WTC11 (cell line): ENCODE results near the gene CEP85. TPM values are rescaled to one million over a fixed set of nuclear protein-coding genes. Genes with fewer than 3 reads are reported as not detected.

Source experiments
- ATAC-seq: fragments of 200-7000 bp; cut with Tn5 transposase; 2 replicates; pipeline ENCODE4 v1.10.0; 2021; ENCODE audit warnings: mild to moderate bottlenecking, moderate library complexity
- CTCF ChIA-PET: fragments of 300-600 bp; sonication (Branson Sonifier 250); formaldehyde crosslinking; loops from one replicate; lab custom pipeline; 2021; ENCODE audit warnings: antibody characterized with exemption; lab: Charles Lee
- POLR2A ChIA-PET: fragments of 350-600 bp; sonication (Branson Sonifier 250); formaldehyde crosslinking; loops from one replicate; lab custom pipeline; 2021; ENCODE audit warnings: antibody characterized with exemption; lab: Charles Lee
- DNase-seq: peaks from one replicate; pipeline ENCODE4 v3.0.0; 2021; ENCODE audit warnings: low spot score
- H3K27ac Mint-ChIP-seq: 2 replicates; pipeline ENCODE4 v1.8.0; 2021; ENCODE audit warnings: mixed read lengths
- H3K27me3 Mint-ChIP-seq: 2 replicates; pipeline ENCODE4 v1.8.0; 2021; ENCODE audit warnings: low read depth, mild to moderate bottlenecking, moderate library complexity, mixed read lengths
- H3K36me3 Mint-ChIP-seq: 2 replicates; pipeline ENCODE4 v1.8.0; 2021; ENCODE audit warnings: mixed read lengths
- H3K4me1 Mint-ChIP-seq: 2 replicates; pipeline ENCODE4 v1.8.0; 2022; ENCODE audit warnings: mixed read lengths
- H3K4me3 Mint-ChIP-seq: 2 replicates; pipeline ENCODE4 v1.8.0; 2021; ENCODE audit warnings: mild to moderate bottlenecking, moderate library complexity, mixed read lengths
- H3K9me3 Mint-ChIP-seq: 2 replicates; pipeline ENCODE4 v1.8.0; 2021; ENCODE audit warnings: mixed read lengths
- CBFB ChIP-seq: sonication (generic); formaldehyde crosslinking; IDR thresholded peaks from 2 replicates; pipeline ENCODE4 v1.8.1; 2022; ENCODE audit warnings: mild to moderate bottlenecking, low read depth, missing genetic modification reagents
- E2F5 ChIP-seq: sonication (generic); formaldehyde crosslinking; IDR thresholded peaks from 2 replicates; pipeline ENCODE4 v1.8.1; 2022; ENCODE audit warnings: mild to moderate bottlenecking, moderate library complexity, missing genetic modification reagents
- FOXJ3 ChIP-seq: sonication (generic); formaldehyde crosslinking; IDR thresholded peaks from 2 replicates; pipeline ENCODE4 v1.9.0; 2021; ENCODE audit warnings: missing genetic modification reagents, mild to moderate bottlenecking, borderline replicate concordance
- GRHL2 ChIP-seq: fragments of 250-450 bp; sonication (Bioruptor Pico); IDR thresholded peaks from 2 replicates; pipeline ENCODE4 v1.8.0; 2022; ENCODE audit warnings: mild to moderate bottlenecking, moderate library complexity; ENCODE audit not compliant: insufficient replicate concordance, severe bottlenecking
- GTF2I ChIP-seq: fragments of 250-450 bp; sonication (Bioruptor Pico); conservative IDR thresholded peaks from 2 replicates; pipeline ENCODE4 v1.4.0; 2021; ENCODE audit warnings: mild to moderate bottlenecking
- IRF2 ChIP-seq: sonication (generic); formaldehyde crosslinking; IDR thresholded peaks from 2 replicates; pipeline ENCODE4 v1.8.0; 2022; ENCODE audit warnings: low read depth, missing genetic modification reagents, borderline replicate concordance
- MAX ChIP-seq: sonication (generic); formaldehyde crosslinking; IDR thresholded peaks from 2 replicates; pipeline ENCODE4 v1.8.0; 2022; ENCODE audit warnings: mild to moderate bottlenecking, missing genetic modification reagents
- MXD4 ChIP-seq: fragments of 250-450 bp; sonication (Bioruptor Pico); IDR thresholded peaks from 2 replicates; pipeline ENCODE4 v1.8.0; 2021; ENCODE audit warnings: mild to moderate bottlenecking, moderate library complexity, borderline replicate concordance
- NR2C2 ChIP-seq: sonication (generic); formaldehyde crosslinking; IDR thresholded peaks from 2 replicates; pipeline ENCODE4 v1.8.0; 2022; ENCODE audit warnings: mild to moderate bottlenecking, missing genetic modification reagents
- OVOL2 ChIP-seq: fragments of 250-450 bp; sonication (Bioruptor Pico); IDR thresholded peaks from 2 replicates; pipeline ENCODE4 v1.9.0; 2021; ENCODE audit warnings: mild to moderate bottlenecking, borderline replicate concordance
- PREB ChIP-seq: sonication (generic); formaldehyde crosslinking; IDR thresholded peaks from 2 replicates; pipeline ENCODE4 v1.8.1; 2022; ENCODE audit warnings: mild to moderate bottlenecking, missing genetic modification reagents, moderate library complexity, borderline replicate concordance
- STAT6 ChIP-seq: sonication (generic); formaldehyde crosslinking; conservative IDR thresholded peaks from 2 replicates; pipeline ENCODE4 v1.8.1; 2023; ENCODE audit warnings: mild to moderate bottlenecking, low read depth, missing genetic modification reagents, moderate library complexity
- TEAD1 ChIP-seq: sonication (generic); formaldehyde crosslinking; IDR thresholded peaks from 2 replicates; pipeline ENCODE4 v1.8.0; 2022; ENCODE audit warnings: mild to moderate bottlenecking, missing genetic modification reagents
- ZNF121 ChIP-seq: sonication (generic); formaldehyde crosslinking; IDR thresholded peaks from 2 replicates; pipeline ENCODE4 v1.8.0; 2023; ENCODE audit warnings: missing genetic modification reagents
- ZNF671 ChIP-seq: fragments of 250-450 bp; sonication (Bioruptor Pico); IDR thresholded peaks from 2 replicates; pipeline ENCODE4 v1.8.0; 2021; ENCODE audit warnings: mild to moderate bottlenecking
- total RNA-seq: library from RNA; stranded (reverse); gene quantifications from 3 replicates; pipeline ENCODE4 v1.2.3, GENCODE V29; 2021
- TF ChIP-seq, protein P1 (sequence below): sonication (generic); formaldehyde crosslinking; conservative IDR thresholded peaks from 2 replicates; pipeline ENCODE4 v1.8.1; 2022; ENCODE audit warnings: mild to moderate bottlenecking, missing genetic modification reagents
- TF ChIP-seq, protein P2 (sequence below): sonication (generic); formaldehyde crosslinking; IDR thresholded peaks from 2 replicates; pipeline ENCODE4 v1.8.1; 2023; ENCODE audit warnings: mild to moderate bottlenecking, missing genetic modification reagents, moderate library complexity

The CEP85 gene
- total RNA-seq, 1 experiment from 2014 or later = 40.8 TPM

- DNase-seq (no peak), ATAC-seq (no peak)
- Mint-ChIP-seq H3K36me3 (no peaks in the 10 kb centered on the region), H3K27me3 (no peaks in the 10 kb centered on the region), H3K9me3 (no peaks in the 10 kb centered on the region), H3K27ac (no peak overlapping the region), H3K4me3 (no peak overlapping the region), H3K4me1 (peaks cover 3% of the 10 kb centered on the region)
- 0 out of 2 replicates have a peak, but pooled peaks have one; percentile 29 for TF ChIP-seq ZNF121 (CRISPR knock-in tag)
- TF ChIP-seq GTF2I (CRISPR knock-in tag) = 0 out of 2 replicates have a peak, but pooled peaks have one; percentile 3
- TF ChIP-seq IRF2 (CRISPR knock-in tag) = no peak
- POLR2A ChIA-PET = no interaction called here
- CTCF ChIA-PET = interaction anchor here (1.0 to 1.5 kb wide), 3 partner anchors 23 to 109 kb away, joined by 3 to 6 read pairs (median 4); partner anchors contain the start of genes CATSPER4 and ZNF593
These were observed 21.3 kb upstream of the CEP85 start for GRCh38 chr1:26212726-26213125.

- TF ChIP-seq MAX (CRISPR knock-in tag) (no peak), ZNF671 (CRISPR knock-in tag) (no peak), PREB (CRISPR knock-in tag) (no peak), STAT6 (CRISPR knock-in tag) (no peak), NR2C2 (no peak), GRHL2 (CRISPR knock-in tag) (no peak), FOXJ3 (CRISPR knock-in tag) (no peak)
- Mint-ChIP-seq H3K9me3 (no peaks in the 10 kb centered on the region), H3K4me1 (peaks cover 3% of the 10 kb centered on the region), H3K27me3 (no peaks in the 10 kb centered on the region), H3K27ac (no peak overlapping the region), H3K36me3 (no peaks in the 10 kb centered on the region), H3K4me3 (no peak overlapping the region)
- POLR2A ChIA-PET = interaction anchor here (1.0 kb wide), 1 partner anchor 9 kb away, joined by 3 read pairs; no protein-coding TSS in a partner anchor
- CTCF ChIA-PET = interaction anchor here (0.6 to 1.5 kb wide), 6 partner anchors 9 to 108 kb away, joined by 3 to 7 read pairs (median 6); partner anchors contain the start of genes CATSPER4, CEP85 and ZNF593
- ATAC-seq = no peak
- no peak for DNase-seq
These were observed 20.6 kb upstream of the CEP85 start for GRCh38 chr1:26213335-26213905.

DNA sequence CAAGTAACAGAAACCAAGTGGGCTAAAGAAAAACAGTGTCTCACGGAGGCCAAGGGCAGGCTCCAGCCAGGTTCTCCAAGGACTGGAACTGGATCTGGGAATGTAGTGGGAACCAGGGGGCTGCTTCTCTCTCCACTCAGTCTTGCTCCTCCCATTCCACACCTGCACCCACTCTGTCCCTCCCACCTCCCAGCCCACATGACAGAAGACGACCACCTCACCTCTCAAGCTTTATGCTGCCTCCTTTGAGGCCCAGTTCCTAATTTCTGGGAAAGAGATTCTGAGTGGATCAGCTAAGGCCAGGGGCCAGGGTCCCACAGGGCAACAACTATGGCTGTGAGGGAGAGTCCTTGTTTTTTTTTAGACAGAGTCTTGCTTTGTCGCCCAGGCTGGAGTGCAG, 18.8 kb upstream of the CEP85 start:
- ChIA-PET POLR2A (interaction anchor here (1.0 kb wide), 1 partner anchor 10 kb away, joined by 3 read pairs; no protein-coding TSS in a partner anchor), CTCF (interaction anchor here (0.7 to 2.2 kb wide), 2 partner anchors 19 to 25 kb away, joined by 4 to 11 read pairs; partner anchors contain the start of genes CATSPER4 and CEP85)
- no peaks in the 10 kb centered on the region for H3K36me3 Mint-ChIP-seq
- peaks cover 3% of the 10 kb centered on the region for H3K4me1 Mint-ChIP-seq
- no peak overlapping the region for H3K27ac Mint-ChIP-seq
- ATAC-seq = no peak
- H3K27me3 Mint-ChIP-seq = no peaks in the 10 kb centered on the region
- no peak for TF ChIP-seq MAX (CRISPR knock-in tag)
- TF ChIP-seq E2F5 (CRISPR knock-in tag) = no peak
- no peak for TF ChIP-seq CBFB
- no peak for TF ChIP-seq MXD4 (CRISPR knock-in tag)
- TF ChIP-seq, protein P1, sequence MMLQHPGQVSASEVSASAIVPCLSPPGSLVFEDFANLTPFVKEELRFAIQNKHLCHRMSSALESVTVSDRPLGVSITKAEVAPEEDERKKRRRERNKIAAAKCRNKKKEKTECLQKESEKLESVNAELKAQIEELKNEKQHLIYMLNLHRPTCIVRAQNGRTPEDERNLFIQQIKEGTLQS (CRISPR knock-in tag) = no peak
- TF ChIP-seq OVOL2 = no peak
- TF ChIP-seq TEAD1 (CRISPR knock-in tag) = no peak
- TF ChIP-seq, protein P2, sequence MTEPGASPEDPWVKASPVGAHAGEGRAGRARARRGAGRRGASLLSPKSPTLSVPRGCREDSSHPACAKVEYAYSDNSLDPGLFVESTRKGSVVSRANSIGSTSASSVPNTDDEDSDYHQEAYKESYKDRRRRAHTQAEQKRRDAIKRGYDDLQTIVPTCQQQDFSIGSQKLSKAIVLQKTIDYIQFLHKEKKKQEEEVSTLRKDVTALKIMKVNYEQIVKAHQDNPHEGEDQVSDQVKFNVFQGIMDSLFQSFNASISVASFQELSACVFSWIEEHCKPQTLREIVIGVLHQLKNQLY (CRISPR knock-in tag) = no peak
- H3K4me3 Mint-ChIP-seq = no peak overlapping the region
- H3K9me3 Mint-ChIP-seq = no peaks in the 10 kb centered on the region
- DNase-seq = no peak
